Caco-2 (cell line): ENCODE results near the gene PARP6. TPM values are rescaled to one million over a fixed set of nuclear protein-coding genes. Genes with fewer than 3 reads are reported as not detected.

Experiments used
- BruUV-seq: library from RNA; stranded (reverse); fragments of 400-500 nt; replicated peaks from 2 replicates; lab custom pipeline; 2021; lab: Mats Ljungman, UMichigan
- CTCF ChIA-PET: fragments of 300-600 bp; sonication (Branson Sonifier 250); formaldehyde crosslinking; loops from one replicate; lab custom pipeline; 2022; ENCODE audit warnings: antibody characterized with exemption; lab: Charles Lee
- POLR2A ChIA-PET: fragments of 300-600 bp; sonication (Branson Sonifier 250); formaldehyde crosslinking; loops from one replicate; lab custom pipeline; 2022; ENCODE audit warnings: antibody characterized with exemption; lab: Charles Lee
- DNase-seq, 2 experiments: peaks; one replicate each; pipeline versions ENCODE4 v3.0.0 to v3.0.0-alpha.2; 2020 to 2022
- H3K27me3 ChIP-seq: replicated peaks from 2 replicates; pipeline ENCODE4 v1.6.0; 2011; ENCODE audit warnings: low read length; ENCODE audit not compliant: control insufficient read depth, insufficient read depth
- H3K36me3 ChIP-seq: 2 replicates; pipeline ENCODE4 v1.5.1; 2011; ENCODE audit warnings: low read length; ENCODE audit not compliant: control insufficient read depth, insufficient read depth
- H3K4me1 ChIP-seq: fragments of 250-450 bp; sonication (Bioruptor Pico); 2 replicates; pipeline ENCODE4 v1.5.1; 2020; ENCODE audit warnings: mild to moderate bottlenecking
- H3K4me3 ChIP-seq: 2 replicates; pipeline ENCODE4 v1.5.1; 2011; ENCODE audit warnings: low read depth, mild to moderate bottlenecking, control low read depth, low read length
- H3K9me3 ChIP-seq: fragments of 250-450 bp; sonication (Bioruptor Pico); 2 replicates; pipeline ENCODE4 v1.5.1; 2020; ENCODE audit warnings: mild to moderate bottlenecking, moderate library complexity
- H3K27ac Mint-ChIP-seq: one replicate; pipeline ENCODE4 v1.8.0; 2022; ENCODE audit warnings: mixed read lengths; ENCODE audit not compliant: unreplicated experiment
- H3K27me3 Mint-ChIP-seq: one replicate; pipeline ENCODE4 v1.8.0; 2022; ENCODE audit warnings: mixed read lengths; ENCODE audit not compliant: insufficient read depth, unreplicated experiment
- H3K36me3 Mint-ChIP-seq: one replicate; pipeline ENCODE4 v1.8.0; 2022; ENCODE audit warnings: mild to moderate bottlenecking, mixed read lengths; ENCODE audit not compliant: insufficient read depth, unreplicated experiment
- H3K4me1 Mint-ChIP-seq: one replicate; pipeline ENCODE4 v1.8.0; 2022; ENCODE audit warnings: low read depth, mixed read lengths; ENCODE audit not compliant: unreplicated experiment
- H3K4me3 Mint-ChIP-seq: one replicate; pipeline ENCODE4 v1.8.0; 2022; ENCODE audit warnings: mild to moderate bottlenecking, moderate library complexity, mixed read lengths; ENCODE audit not compliant: unreplicated experiment
- H3K9me3 Mint-ChIP-seq: one replicate; pipeline ENCODE4 v1.8.0; 2022; ENCODE audit warnings: mixed read lengths; ENCODE audit not compliant: unreplicated experiment
- CTCF ChIP-seq, 2 experiments: fragments of 200-600 bp in 1 of 2; IDR thresholded peaks; 1 replicate in 1 of 2; 2 replicates in 1 of 2; pipeline versions ENCODE4 v1.5.1 to v1.8.0; 2011 to 2022; ENCODE audit warnings: antibody characterized with exemption in 1 of 2, control low read depth in 1 of 2, inconsistent platforms in 1 of 2, low read depth in 1 of 2, low read length in 1 of 2, mild to moderate bottlenecking in 1 of 2, moderate library complexity in 1 of 2; ENCODE audit not compliant: insufficient read depth in 1 of 2, severe bottlenecking in 1 of 2, unreplicated experiment in 1 of 2
- intact Hi-C: fragments of 100-400 bp; cut with micrococcal nuclease; formaldehyde crosslinking; loops from one replicate; pipeline ENCODE4 v1.10.0; 2022; ENCODE audit not compliant: unreplicated experiment
- total RNA-seq: library from RNA; stranded (reverse); gene quantifications from 2 replicates; pipeline ENCODE4 v1.2.3, GENCODE V29; 2022

The PARP6 gene
- total RNA-seq, 1 experiment from 2014 or later, result 62.2 TPM

DNA sequence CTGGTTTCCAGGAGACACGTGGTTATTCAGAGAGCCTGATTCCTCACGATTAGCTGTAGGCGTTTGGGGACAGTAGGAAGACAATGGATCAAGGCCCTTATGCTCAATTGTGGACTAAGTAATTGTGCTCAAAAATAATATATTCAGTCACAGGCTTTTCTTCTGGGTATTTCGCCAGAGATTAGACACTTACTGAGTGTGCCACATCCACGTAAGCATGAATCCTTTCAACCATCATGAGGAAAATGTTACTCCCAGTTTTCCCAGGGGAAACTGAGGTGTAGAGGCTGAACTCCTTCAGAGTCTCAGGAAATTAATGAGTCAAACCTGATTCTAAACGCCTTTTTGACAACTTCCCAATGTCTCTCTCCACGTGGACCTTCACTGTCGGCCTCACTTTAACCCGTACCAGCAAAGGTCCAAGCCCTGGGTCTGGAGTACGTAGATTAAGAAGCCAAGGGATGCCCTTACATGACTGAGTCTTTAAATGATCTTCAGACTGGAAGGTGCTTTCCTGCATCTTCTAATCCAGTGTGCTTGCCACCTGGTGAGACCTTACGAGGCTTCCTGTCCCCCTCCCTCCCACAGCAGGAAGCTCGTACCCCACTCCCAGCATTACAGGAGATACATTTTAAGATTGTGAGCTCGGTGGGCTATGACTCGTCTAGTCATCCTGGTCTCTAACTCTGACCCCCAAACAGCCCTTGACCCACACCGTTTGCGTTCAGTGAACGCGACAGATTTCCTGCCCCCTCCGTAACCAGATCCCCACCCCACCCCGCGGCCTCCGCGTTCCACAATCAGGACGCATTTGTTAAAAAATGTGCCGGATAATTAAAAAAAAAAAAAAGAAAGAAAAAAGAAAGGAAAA is 43.0 kb downstream of the PARP6 start:
- BruUV-seq, result TSS peak; percentile 34
- CTCF ChIA-PET, result interaction anchor here (0.6 kb wide), 1 partner anchor 726 kb away, joined by 9 read pairs; no protein-coding TSS in a partner anchor
- intact Hi-C loops, result loop anchor here (2.0 kb wide), 1 partner anchor 19 kb away; no protein-coding TSS in a partner anchor

GRCh38 chr15:72227720-72228119 is 44.6 kb downstream of the PARP6 start:
- no TSS peak for BruUV-seq
- peak overlapping the region; percentile 97 for H3K4me3 Mint-ChIP-seq
- Histone ChIP-seq H3K4me3 (no peak overlapping the region), H3K9me3 (no peaks in the 10 kb centered on the region), H3K4me1 (peaks cover 28% of the 10 kb centered on the region), H3K27me3 (no peaks in the 10 kb centered on the region), H3K36me3 (peaks cover 2% of the 10 kb centered on the region; the same call in 1 of the 2 replicates)
- H3K27ac Mint-ChIP-seq, result peak overlapping the region; percentile 92
- intact Hi-C loops, result loop anchor here (2.0 kb wide), 1 partner anchor 17 kb away; no protein-coding TSS in a partner anchor
- H3K9me3 Mint-ChIP-seq, result no peaks in the 10 kb centered on the region
- H3K4me1 Mint-ChIP-seq, result peaks cover 10% of the 10 kb centered on the region
- CTCF ChIA-PET, result interaction anchor here (1.6 to 1.7 kb wide), 2 partner anchors 12 to 28 kb away, joined by 6 to 8 read pairs; no protein-coding TSS in a partner anchor
- no peaks in the 10 kb centered on the region for H3K27me3 Mint-ChIP-seq
- no peak for TF ChIP-seq CTCF (IDR thresholded peaks at IDR 0.05; ENCODE audit: insufficient read depth in 1 of 2, low read depth in 1 of 2, low read length in 1 of 2, severe bottlenecking in 1 of 2, unreplicated experiment in 1 of 2)
- peaks cover 87% of the 10 kb centered on the region for H3K36me3 Mint-ChIP-seq
- POLR2A ChIA-PET, result no interaction called here
- DNase-seq, result no peak

More for the DNA sequence above, 43.0 kb downstream of the PARP6 start:
- Histone ChIP-seq H3K9me3 (no peaks in the 10 kb centered on the region), H3K4me1 (peaks cover 30% of the 10 kb centered on the region), H3K27me3 (no peaks in the 10 kb centered on the region), H3K4me3 (peak overlapping the region; percentile 83), H3K36me3 (no peaks in the 10 kb centered on the region; the same call in 1 of the 2 replicates)
- no peak for DNase-seq
- H3K9me3 Mint-ChIP-seq, result no peaks in the 10 kb centered on the region
- peak overlapping the region; percentile 97 for H3K4me3 Mint-ChIP-seq
- peak overlapping the region; percentile 92 for H3K27ac Mint-ChIP-seq
- TF ChIP-seq CTCF (IDR thresholded peaks at IDR 0.05; ENCODE audit: insufficient read depth in 1 of 2, low read depth in 1 of 2, low read length in 1 of 2, severe bottlenecking in 1 of 2, unreplicated experiment in 1 of 2), result no peak
- peaks cover 71% of the 10 kb centered on the region for H3K36me3 Mint-ChIP-seq
- POLR2A ChIA-PET, result interaction anchor here (0.6 kb wide), 3 partner anchors 7 to 538 kb away, joined by 3 to 5 read pairs (median 4); no protein-coding TSS in a partner anchor
- no peaks in the 10 kb centered on the region for H3K4me1 Mint-ChIP-seq
- no peaks in the 10 kb centered on the region for H3K27me3 Mint-ChIP-seq

- no peaks in the 10 kb centered on the region for H3K9me3 Mint-ChIP-seq
- H3K4me1 Mint-ChIP-seq, result peaks cover 14% of the 10 kb centered on the region
- ChIA-PET CTCF (interaction anchor here (1.0 to 1.7 kb wide), 5 partner anchors 12 to 58 kb away, joined by 3 to 8 read pairs (median 6); no protein-coding TSS in a partner anchor), POLR2A (interaction anchor here (1.4 kb wide), 1 partner anchor 10 kb away, joined by 4 read pairs; no protein-coding TSS in a partner anchor)
- no peak overlapping the region for H3K27ac Mint-ChIP-seq
- H3K27me3 Mint-ChIP-seq, result no peaks in the 10 kb centered on the region
- no peak for TF ChIP-seq CTCF (IDR thresholded peaks at IDR 0.05; ENCODE audit: insufficient read depth in 1 of 2, low read depth in 1 of 2, low read length in 1 of 2, severe bottlenecking in 1 of 2, unreplicated experiment in 1 of 2)
- no TSS peak for BruUV-seq
- Histone ChIP-seq H3K4me3 (no peak overlapping the region), H3K9me3 (no peaks in the 10 kb centered on the region), H3K4me1 (peaks cover 23% of the 10 kb centered on the region), H3K27me3 (no peaks in the 10 kb centered on the region), H3K36me3 (peaks cover 3% of the 10 kb centered on the region; the same call in 1 of the 2 replicates)
- H3K4me3 Mint-ChIP-seq, result peak overlapping the region; percentile 7
- intact Hi-C loops, result no loop called here
- no peak for DNase-seq
- H3K36me3 Mint-ChIP-seq, result peaks cover 89% of the 10 kb centered on the region
These were observed 45.2 kb downstream of the PARP6 start for GRCh38 chr15:72227192-72227586.
